Heart left ventricle (tissue), 13 donors: Measurements from ENCODE around the gene SMG7.

Experiments
- CTCF ChIP-seq, 12 donors: fragments of 200-600 bp; sonication (generic) in 4 of 12; IDR thresholded peaks; one replicate each; pipeline versions ENCODE4 v1.5.0 to v1.8.0; 2018 to 2022; ENCODE audit warnings: antibody characterized with exemption in 12 of 12, mild to moderate bottlenecking in 5 of 12
- POLR2A ChIP-seq, 2 donors: fragments of 450-650 bp; IDR thresholded peaks; one replicate each; pipeline ENCODE4 v1.6.1; 2017; ENCODE audit warnings: antibody characterized with exemption in 2 of 2, mild to moderate bottlenecking in 2 of 2, moderate library complexity in 2 of 2
- donor health status: ischemic (EF 13 %, LVEDD 7.1; RV severe dilation, severe dysfunction).
- donor health status: DM: no; HTN: yes; CAD: no.
- donor health status: DM: no; HTN: no; CAD: no.
- donor health status: ischemic (EF 25% LVEDD 6.9; RV normal size, moderate dysfunction).
- donor health status: ischemic (EF 25% LVEDD 5.7; RV mildly dilated, moderate dysfunction).
- donor health status: ischemic (EF 35%, LVEDD 5.7; RV mildly dilated, moderate dysfunction).
- donor health status: nonischemic (EF 11% LVEDD 7.7; RV severe dilation, severe dysfunction).
- donor health status: DM: yes; HTN: yes; CAD: no.
- donor health status: PGD.
- donor health status: ischemic (EF 29% LVEDD 5.4; RV normal size, mild dysfunction).
- donor health status: nonischemic (EF 23%, LVEDD 6.1; RV moderate dilation, normal function).

- TF ChIP-seq CTCF (IDR thresholded peaks at IDR 0.05) (no peak), POLR2A (IDR thresholded peaks at IDR 0.05) (no peak)
These were observed 41.9 kb downstream of the SMG7 start for GRCh38 chr1:183514235-183514634.
